Mesenchymal stem cell (in vitro differentiated cells and primary cell): ENCODE results near the gene DCDC1.

Experiments used
- DNase-seq: peaks from one replicate; pipeline ENCODE4 v3.0.0-alpha.2; 2013
- H2AFZ ChIP-seq: one replicate; pipeline ENCODE4 v1.6.1; 2013; ENCODE audit warnings: low read depth, mild to moderate bottlenecking, control low read depth, inconsistent platforms, low read length, moderate library complexity
- H2AK5ac ChIP-seq: 2 replicates; pipeline ENCODE4 v1.6.1; 2013; ENCODE audit warnings: low read length, moderate library complexity, mild to moderate bottlenecking, inconsistent platforms; ENCODE audit not compliant: severe bottlenecking
- H2BK120ac ChIP-seq: one replicate; pipeline ENCODE4 v1.6.1; 2013; ENCODE audit warnings: low read depth, mild to moderate bottlenecking, inconsistent platforms, low read length, moderate library complexity
- H2BK12ac ChIP-seq, 2 experiments: one replicate each; pipeline ENCODE4 v1.6.1; 2013; ENCODE audit warnings: inconsistent platforms in 2 of 2, low read length in 2 of 2, mild to moderate bottlenecking in 2 of 2, moderate library complexity in 2 of 2, control low read depth in 1 of 2
- H2BK15ac ChIP-seq: one replicate; pipeline ENCODE4 v1.6.1; 2013; ENCODE audit warnings: mild to moderate bottlenecking, low read depth, inconsistent platforms; ENCODE audit not compliant: poor library complexity, severe bottlenecking
- H2BK5ac ChIP-seq: 2 replicates; pipeline ENCODE4 v1.6.1; 2013; ENCODE audit warnings: low read depth, mild to moderate bottlenecking, low read length, control low read depth, inconsistent platforms; ENCODE audit not compliant: poor library complexity, severe bottlenecking
- H3K14ac ChIP-seq, 2 experiments: one replicate each; pipeline ENCODE4 v1.6.1; 2013; ENCODE audit warnings: inconsistent platforms in 2 of 2, low read length in 2 of 2, control low read depth in 1 of 2, mild to moderate bottlenecking in 1 of 2, moderate library complexity in 1 of 2
- H3K18ac ChIP-seq, 2 experiments: one replicate each; pipeline ENCODE4 v1.6.1; 2013; ENCODE audit warnings: inconsistent platforms in 2 of 2, low read length in 2 of 2, control low read depth in 1 of 2, low read depth in 1 of 2, mild to moderate bottlenecking in 1 of 2
- H3K23ac ChIP-seq, 2 experiments: one replicate each; pipeline ENCODE4 v1.6.1; 2013; ENCODE audit warnings: inconsistent platforms in 2 of 2, low read length in 2 of 2, mild to moderate bottlenecking in 2 of 2, moderate library complexity in 2 of 2, control low read depth in 1 of 2
- H3K27ac ChIP-seq: 2 replicates; pipeline ENCODE4 v1.5.1; 2013; ENCODE audit warnings: mild to moderate bottlenecking, moderate library complexity, low read length, control low read depth, inconsistent platforms; ENCODE audit not compliant: poor library complexity, severe bottlenecking
- H3K27me3 ChIP-seq, 2 experiments: 2 replicates each; pipeline versions ENCODE4 v1.6.1 to v1.7.0; 2013; ENCODE audit warnings: low read length in 2 of 2, mild to moderate bottlenecking in 2 of 2, moderate library complexity in 2 of 2, control low read depth in 1 of 2, inconsistent platforms in 1 of 2; ENCODE audit not compliant: control insufficient read depth in 1 of 2, insufficient read depth in 1 of 2
- H3K36me3 ChIP-seq, 2 experiments: 2 replicates each; pipeline versions ENCODE4 v1.6.1 to v1.7.0; 2013; ENCODE audit warnings: low read length in 2 of 2, control low read depth in 1 of 2, inconsistent platforms in 1 of 2, low read depth in 1 of 2, mild to moderate bottlenecking in 1 of 2; ENCODE audit not compliant: insufficient read depth in 2 of 2, control insufficient read depth in 1 of 2
- H3K4ac ChIP-seq, 2 experiments: one replicate each; pipeline ENCODE4 v1.6.1; 2013; ENCODE audit warnings: inconsistent platforms in 2 of 2, low read length in 2 of 2, mild to moderate bottlenecking in 2 of 2, moderate library complexity in 2 of 2, control low read depth in 1 of 2, low read depth in 1 of 2
- H3K4me1 ChIP-seq: 2 replicates; pipeline ENCODE4 v1.6.1; 2013; ENCODE audit warnings: low read depth, low read length, control low read depth; ENCODE audit not compliant: control insufficient read depth, insufficient read depth
- H3K4me2 ChIP-seq: 2 replicates; pipeline ENCODE4 v1.6.1; 2013; ENCODE audit warnings: low read length, mild to moderate bottlenecking, inconsistent platforms; ENCODE audit not compliant: poor library complexity, severe bottlenecking
- H3K4me3 ChIP-seq, 2 experiments: 2 replicates each; pipeline versions ENCODE4 v1.5.1 to v1.7.0; 2013; ENCODE audit warnings: low read length in 2 of 2, mild to moderate bottlenecking in 2 of 2, control low read depth in 1 of 2, low read depth in 1 of 2; ENCODE audit not compliant: insufficient read depth in 1 of 2
- H3K79me1 ChIP-seq: replicated peaks from 2 replicates; pipeline ENCODE4 v1.6.1; 2013; ENCODE audit warnings: mild to moderate bottlenecking, control low read depth, low read length, inconsistent platforms; ENCODE audit not compliant: poor library complexity, severe bottlenecking
- H3K9ac ChIP-seq: 2 replicates; pipeline ENCODE4 v1.7.0; 2013; ENCODE audit warnings: mild to moderate bottlenecking, low read length, moderate library complexity
- H3K9me3 ChIP-seq: 2 replicates; pipeline ENCODE4 v1.7.0; 2013; ENCODE audit warnings: mild to moderate bottlenecking, low read length; ENCODE audit not compliant: control insufficient read depth
- H4K8ac ChIP-seq: one replicate; pipeline ENCODE4 v1.6.1; 2013; ENCODE audit warnings: inconsistent platforms, mild to moderate bottlenecking, low read length, moderate library complexity
- H4K91ac ChIP-seq: one replicate; pipeline ENCODE4 v1.6.1; 2013; ENCODE audit warnings: mild to moderate bottlenecking, low read length, inconsistent platforms
- WGBS: methylation state at CpG from one replicate; pipeline ENCODE4 v1.1.7; 2013; ENCODE audit warnings: mixed read lengths; 5-methylcytosine and 5-hydroxymethylcytosine counted together

The DCDC1 gene

GRCh38 chr11:30873924-30874610, 495.5 kb downstream of the DCDC1 start:
- Histone ChIP-seq H3K14ac (no peak overlapping the region), H3K23ac (no peak overlapping the region), H3K27me3 (no peaks in the 10 kb centered on the region), H2BK12ac (no peak overlapping the region), H3K36me3 (no peaks in the 10 kb centered on the region), H2AFZ (no peak overlapping the region), H2AK5ac (no peak overlapping the region), H3K27ac (no peak overlapping the region), H4K8ac (no peak overlapping the region), H3K4ac (no peak overlapping the region), H3K4me2 (no peak overlapping the region), H2BK15ac (no peak overlapping the region), H3K9me3 (no peaks in the 10 kb centered on the region), H3K4me1 (no peaks in the 10 kb centered on the region), H2BK5ac (no peak overlapping the region), H3K4me3 (no peak overlapping the region), H3K18ac (no peak overlapping the region), H3K9ac (no peak overlapping the region), H3K79me1 (no peaks in the 10 kb centered on the region), H4K91ac (no peak overlapping the region), H2BK120ac (no peak overlapping the region)
- WGBS, result 69% methylated on average over 3 of the region's 3 CpGs
- DNase-seq, result no peak

- no peak overlapping the region for H2BK120ac ChIP-seq
- no peak overlapping the region for H2BK12ac ChIP-seq
- H3K4me3 ChIP-seq, result no peak overlapping the region
- no peak overlapping the region for H3K18ac ChIP-seq
- no peak overlapping the region for H2AK5ac ChIP-seq
- H3K27ac ChIP-seq, result no peak overlapping the region
- H3K79me1 ChIP-seq, result no peaks in the 10 kb centered on the region
- no peaks in the 10 kb centered on the region for H3K9me3 ChIP-seq
- no peak overlapping the region for H2BK5ac ChIP-seq
- H3K23ac ChIP-seq, result no peak overlapping the region
- no peak overlapping the region for H3K4me2 ChIP-seq
- H2BK15ac ChIP-seq, result no peak overlapping the region
- no peak overlapping the region for H2AFZ ChIP-seq
- H4K91ac ChIP-seq, result no peak overlapping the region
- no peak overlapping the region for H3K9ac ChIP-seq
- no peak overlapping the region for H3K14ac ChIP-seq
- no peaks in the 10 kb centered on the region for H3K36me3 ChIP-seq
- H3K4ac ChIP-seq, result no peak overlapping the region
- H4K8ac ChIP-seq, result no peak overlapping the region
- no peaks in the 10 kb centered on the region for H3K27me3 ChIP-seq
- WGBS, result 46% methylated on average over 2 of the region's 2 CpGs
- DNase-seq, result no peak
- H3K4me1 ChIP-seq, result no peaks in the 10 kb centered on the region
Observed at GRCh38 chr11:30868626-30869081, 500.9 kb downstream of the DCDC1 start.

DNA sequence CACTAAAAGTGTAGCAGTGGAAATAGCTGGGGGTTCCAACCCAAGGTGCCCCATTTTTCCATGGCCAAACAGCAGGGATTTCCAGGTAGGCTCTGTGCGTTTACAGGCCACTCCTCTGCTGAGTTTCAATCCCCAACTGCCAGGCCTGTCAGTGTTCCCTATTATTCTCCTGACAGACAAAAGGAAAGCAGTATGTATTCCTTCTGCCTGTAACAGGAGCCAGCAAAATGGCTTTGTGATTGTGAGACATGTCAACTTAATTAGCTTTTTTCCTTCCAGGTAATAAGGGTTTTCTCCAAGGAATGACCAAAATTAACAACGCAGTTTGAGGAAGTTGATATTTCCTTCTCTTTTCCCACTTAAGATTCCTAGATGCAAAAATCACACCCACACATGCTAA, 506.3 kb downstream of the DCDC1 start:
- H2AFZ ChIP-seq, result no peak overlapping the region
- no peak overlapping the region for H3K14ac ChIP-seq
- no peaks in the 10 kb centered on the region for H3K36me3 ChIP-seq
- no peak overlapping the region for H2BK120ac ChIP-seq
- no peak overlapping the region for H3K23ac ChIP-seq
- no peaks in the 10 kb centered on the region for H3K4me1 ChIP-seq
- H3K79me1 ChIP-seq, result no peaks in the 10 kb centered on the region
- WGBS, result 57% methylated on average over 1 of the region's 2 CpGs
- no peak overlapping the region for H2BK15ac ChIP-seq
- H3K18ac ChIP-seq, result no peak overlapping the region
- no peaks in the 10 kb centered on the region for H3K27me3 ChIP-seq
- no peak for DNase-seq
- H3K27ac ChIP-seq, result no peak overlapping the region
- H3K4me3 ChIP-seq, result no peak overlapping the region
- H3K9me3 ChIP-seq, result no peaks in the 10 kb centered on the region
- no peak overlapping the region for H4K8ac ChIP-seq
- H4K91ac ChIP-seq, result no peak overlapping the region
- no peak overlapping the region for H3K4ac ChIP-seq
- no peak overlapping the region for H2BK5ac ChIP-seq
- no peak overlapping the region for H2BK12ac ChIP-seq
- no peak overlapping the region for H3K9ac ChIP-seq
- no peak overlapping the region for H2AK5ac ChIP-seq
- H3K4me2 ChIP-seq, result no peak overlapping the region

DNA sequence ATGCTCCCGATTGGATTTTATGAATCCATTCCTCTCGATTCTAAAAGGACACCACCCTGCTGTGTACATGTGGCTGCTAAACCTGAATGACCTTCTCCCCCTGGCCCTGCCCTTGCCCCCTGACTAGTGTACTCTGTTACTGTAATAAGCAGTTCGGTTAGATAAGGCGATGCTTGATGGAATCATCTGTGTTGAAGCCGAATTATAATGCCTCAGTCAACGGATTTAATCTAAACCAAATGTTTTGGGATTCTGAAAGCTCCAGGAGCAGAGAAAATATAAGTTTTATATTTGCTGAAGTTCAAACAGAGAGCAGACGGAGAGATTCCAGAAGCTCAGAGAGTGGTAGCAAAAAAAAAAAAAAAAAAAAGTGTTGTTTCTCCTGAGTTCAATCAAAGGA, 508.0 kb downstream of the DCDC1 start:
- Histone ChIP-seq H3K23ac (no peak overlapping the region), H2BK120ac (no peak overlapping the region), H2BK12ac (no peak overlapping the region), H3K9me3 (no peaks in the 10 kb centered on the region), H3K79me1 (no peaks in the 10 kb centered on the region), H3K4me1 (no peaks in the 10 kb centered on the region), H3K36me3 (no peaks in the 10 kb centered on the region), H2BK5ac (no peak overlapping the region), H3K4ac (no peak overlapping the region), H2BK15ac (no peak overlapping the region), H3K27ac (no peak overlapping the region), H3K4me2 (no peak overlapping the region), H3K9ac (no peak overlapping the region), H3K18ac (no peak overlapping the region), H3K27me3 (no peaks in the 10 kb centered on the region), H3K4me3 (no peak overlapping the region), H4K91ac (no peak overlapping the region), H2AFZ (no peak overlapping the region), H4K8ac (no peak overlapping the region), H3K14ac (no peak overlapping the region), H2AK5ac (no peak overlapping the region)
- DNase-seq, result no peak
- WGBS, result 92% methylated on average over 7 of the region's 7 CpGs
